ENCODE results near the gene PLEKHB1. TPM values are rescaled to one million over a fixed set of nuclear protein-coding genes. Genes with fewer than 3 reads are reported as not detected.

Gene PLEKHB1
- total and polyA plus RNA-seq, 2 experiments from 2014 or later = not detected

- no peak for TF ChIP-seq EZH2phosphoT487 (IDR thresholded peaks at IDR 0.05; ENCODE audit: insufficient read depth, low read depth)
- TF ChIP-seq EZH2 (IDR thresholded peaks at IDR 0.05; ENCODE audit: insufficient read depth, poor library complexity, severe bottlenecking) = no peak
- Histone ChIP-seq H3K36me3 (ENCODE audit: low read depth) (no peaks in the 10 kb centered on the region), H3F3A (ENCODE audit: insufficient read depth) (no peaks in the 10 kb centered on the region), H4K20me1 (ENCODE audit: insufficient read depth) (no peaks in the 10 kb centered on the region), H3K9me2 (ENCODE audit: insufficient read depth) (no peaks in the 10 kb centered on the region), H2AFZ (no peak overlapping the region), H3K27me3 (replicated peaks; ENCODE audit: insufficient read depth) (no peaks in the 10 kb centered on the region; the same call in 1 of the 2 replicates), H3K4me3 (no peak overlapping the region), H3K9ac (no peak overlapping the region), H3K79me2 (ENCODE audit: insufficient read depth) (no peaks in the 10 kb centered on the region), H3K4me1 (ENCODE audit: insufficient read depth) (no peaks in the 10 kb centered on the region), H3K9me3 (ENCODE audit: low read depth) (no peaks in the 10 kb centered on the region), H3K4me2 (ENCODE audit: unreplicated experiment) (no peak overlapping the region), H3K27ac (no peak overlapping the region)
- WGBS, 2 experiments (ENCODE audit: low coverage in 1 of 2, low lambda C conversion rate in 2 of 2, missing lambda C conversion rate in 2 of 2) = 41 to 44% methylated on average over 8 of the region's 8 CpGs
- in situ Hi-C loops (cut with MboI) = no loop called here
- no peak for DNase-seq
Observed at GRCh38 chr11:73652046-73652730, 5.8 kb downstream of the PLEKHB1 start.

GRCh38 chr11:73652856-73653559 lies 6.6 kb downstream of the PLEKHB1 start:
- H2AFZ ChIP-seq = no peak overlapping the region

GRCh38 chr11:73653996-73654395 lies 7.6 kb downstream of the PLEKHB1 start:
- TF ChIP-seq EZH2phosphoT487 (IDR thresholded peaks at IDR 0.05; ENCODE audit: insufficient read depth, low read depth) (no peak), EZH2 (IDR thresholded peaks at IDR 0.05; ENCODE audit: insufficient read depth, poor library complexity, severe bottlenecking) (no peak)
- in situ Hi-C loops (cut with MboI) = no loop called here

More at GRCh38 chr11:73652856-73653559, 6.6 kb downstream of the PLEKHB1 start:
- Histone ChIP-seq H3K4me2 (ENCODE audit: unreplicated experiment) (no peak overlapping the region), H3F3A (ENCODE audit: insufficient read depth) (no peaks in the 10 kb centered on the region), H3K27me3 (replicated peaks; ENCODE audit: insufficient read depth) (no peaks in the 10 kb centered on the region; the same call in 1 of the 2 replicates), H3K27ac (no peak overlapping the region), H3K9me2 (ENCODE audit: insufficient read depth) (no peaks in the 10 kb centered on the region), H4K20me1 (ENCODE audit: insufficient read depth) (no peaks in the 10 kb centered on the region), H3K79me2 (ENCODE audit: insufficient read depth) (no peaks in the 10 kb centered on the region), H3K9ac (no peak overlapping the region), H3K9me3 (ENCODE audit: low read depth) (no peaks in the 10 kb centered on the region), H3K36me3 (ENCODE audit: low read depth) (no peaks in the 10 kb centered on the region), H3K4me1 (ENCODE audit: insufficient read depth) (no peaks in the 10 kb centered on the region), H3K4me3 (no peak overlapping the region)
- in situ Hi-C loops (cut with MboI) = no loop called here
- TF ChIP-seq EZH2phosphoT487 (IDR thresholded peaks at IDR 0.05; ENCODE audit: insufficient read depth, low read depth) (no peak), EZH2 (IDR thresholded peaks at IDR 0.05; ENCODE audit: insufficient read depth, poor library complexity, severe bottlenecking) (no peak)
- no peak for DNase-seq
- WGBS, 2 experiments (ENCODE audit: low coverage in 1 of 2, low lambda C conversion rate in 2 of 2, missing lambda C conversion rate in 2 of 2) = 79 to 83% methylated on average over 6 of the region's 6 CpGs

GRCh38 chr11:73654482-73655021 lies 8.2 kb downstream of the PLEKHB1 start:
- Histone ChIP-seq H3K4me3 (no peak overlapping the region), H3K79me2 (ENCODE audit: insufficient read depth) (no peaks in the 10 kb centered on the region), H3K4me1 (ENCODE audit: insufficient read depth) (no peaks in the 10 kb centered on the region), H3F3A (ENCODE audit: insufficient read depth) (no peaks in the 10 kb centered on the region), H2AFZ (no peak overlapping the region), H3K4me2 (ENCODE audit: unreplicated experiment) (no peak overlapping the region), H4K20me1 (ENCODE audit: insufficient read depth) (no peaks in the 10 kb centered on the region), H3K27me3 (replicated peaks; ENCODE audit: insufficient read depth) (no peaks in the 10 kb centered on the region; the same call in 1 of the 2 replicates), H3K27ac (no peak overlapping the region), H3K9me2 (ENCODE audit: insufficient read depth) (no peaks in the 10 kb centered on the region), H3K36me3 (ENCODE audit: low read depth) (no peaks in the 10 kb centered on the region), H3K9ac (no peak overlapping the region), H3K9me3 (ENCODE audit: low read depth) (no peaks in the 10 kb centered on the region)
- DNase-seq = no peak
- 89 to 96% methylated on average over 7 of the region's 7 CpGs for WGBS, 2 experiments (ENCODE audit: low coverage in 1 of 2, low lambda C conversion rate in 2 of 2, missing lambda C conversion rate in 2 of 2)
- TF ChIP-seq EZH2 (IDR thresholded peaks at IDR 0.05; ENCODE audit: insufficient read depth, poor library complexity, severe bottlenecking) (no peak), EZH2phosphoT487 (IDR thresholded peaks at IDR 0.05; ENCODE audit: insufficient read depth, low read depth) (no peak)
- in situ Hi-C loops (cut with MboI) = no loop called here

More at GRCh38 chr11:73653996-73654395, 7.6 kb downstream of the PLEKHB1 start:
- Histone ChIP-seq H3K4me1 (ENCODE audit: insufficient read depth) (no peaks in the 10 kb centered on the region), H2AFZ (no peak overlapping the region), H3K27ac (no peak overlapping the region), H3K27me3 (replicated peaks; ENCODE audit: insufficient read depth) (no peaks in the 10 kb centered on the region; the same call in 1 of the 2 replicates), H3K9ac (no peak overlapping the region), H4K20me1 (ENCODE audit: insufficient read depth) (no peaks in the 10 kb centered on the region), H3K4me3 (no peak overlapping the region), H3K36me3 (ENCODE audit: low read depth) (no peaks in the 10 kb centered on the region), H3K4me2 (ENCODE audit: unreplicated experiment) (no peak overlapping the region), H3K9me2 (ENCODE audit: insufficient read depth) (no peaks in the 10 kb centered on the region), H3F3A (ENCODE audit: insufficient read depth) (no peaks in the 10 kb centered on the region), H3K79me2 (ENCODE audit: insufficient read depth) (no peaks in the 10 kb centered on the region), H3K9me3 (ENCODE audit: low read depth) (no peaks in the 10 kb centered on the region)
- DNase-seq = no peak
- WGBS, 2 experiments (ENCODE audit: low coverage in 1 of 2, low lambda C conversion rate in 2 of 2, missing lambda C conversion rate in 2 of 2) = 58 to 60% methylated on average over 5 of the region's 5 CpGs

Measured in GM23248 (cell line).